DOHH2 (cell line): ENCODE measurements around the gene RNF150.

Source experiments
- H3F3A ChIP-seq: fragments of 200-600 bp; sonication (generic), shearing (Covaris generic); 2 replicates; pipeline ENCODE4 v1.6.0; 2016; ENCODE audit warnings: antibody characterized with exemption, mild to moderate bottlenecking; ENCODE audit not compliant: control insufficient read depth, insufficient read depth
- H3K27ac ChIP-seq: fragments of 200-600 bp; sonication (generic); 2 replicates; pipeline ENCODE4 v1.5.1; 2014; ENCODE audit warnings: low read depth, mild to moderate bottlenecking, low read length, moderate library complexity
- H3K27me3 ChIP-seq: fragments of 200-600 bp; sonication (generic); 2 replicates; pipeline ENCODE4 v1.6.1; 2014; ENCODE audit warnings: mild to moderate bottlenecking, low read length, mixed read lengths; ENCODE audit not compliant: control insufficient read depth
- H3K36me3 ChIP-seq: fragments of 200-600 bp; sonication (generic); 2 replicates; pipeline ENCODE4 v1.6.1; 2014; ENCODE audit warnings: mild to moderate bottlenecking, low read length, moderate library complexity, mixed read lengths; ENCODE audit not compliant: control insufficient read depth
- H3K4me1 ChIP-seq: fragments of 200-600 bp; sonication (generic); 2 replicates; pipeline ENCODE4 v1.6.1; 2014; ENCODE audit warnings: mild to moderate bottlenecking, low read length, mixed read lengths; ENCODE audit not compliant: control insufficient read depth
- H3K4me2 ChIP-seq: fragments of 200-600 bp; sonication (generic); 2 replicates; pipeline ENCODE4 v1.6.0; 2014; ENCODE audit warnings: mild to moderate bottlenecking, low read length, moderate library complexity
- H3K4me3 ChIP-seq: fragments of 200-600 bp; sonication (generic); 2 replicates; pipeline ENCODE4 v1.5.1; 2014; ENCODE audit warnings: mild to moderate bottlenecking, low read length, mixed read lengths
- H3K79me2 ChIP-seq: fragments of 200-600 bp; sonication (generic); 2 replicates; pipeline ENCODE4 v1.6.1; 2014; ENCODE audit warnings: mild to moderate bottlenecking, low read length, mixed read lengths; ENCODE audit not compliant: control insufficient read depth
- H3K9me2 ChIP-seq: fragments of 200-600 bp; sonication (generic); replicated peaks from 2 replicates; pipeline ENCODE4 v1.6.1; 2014; ENCODE audit warnings: mild to moderate bottlenecking, low read length, mixed read lengths; ENCODE audit not compliant: control insufficient read depth
- H3K9me3 ChIP-seq: fragments of 200-600 bp; sonication (generic); 2 replicates; pipeline ENCODE4 v1.6.1; 2014; ENCODE audit warnings: antibody characterized with exemption, low read length, mixed read lengths; ENCODE audit not compliant: control insufficient read depth, insufficient read depth
- H4K20me1 ChIP-seq: fragments of 200-600 bp; sonication (generic); 2 replicates; pipeline ENCODE4 v1.6.0; 2014; ENCODE audit warnings: low read depth, mild to moderate bottlenecking, antibody characterized with exemption, low read length, moderate library complexity; ENCODE audit not compliant: control insufficient read depth, insufficient read depth
- EZH2phosphoT487 ChIP-seq: fragments of 200-600 bp; sonication (generic); IDR thresholded peaks from 2 replicates; pipeline ENCODE4 v1.6.1; 2017; ENCODE audit warnings: borderline replicate concordance, mild to moderate bottlenecking, antibody characterized with exemption, low read length, moderate library complexity, mixed read lengths
- TF ChIP-seq, protein P1 (sequence below): fragments of 200-600 bp; sonication (generic); IDR thresholded peaks from one replicate; pipeline ENCODE4 v1.5.1; 2014; ENCODE audit warnings: antibody characterized with exemption, mild to moderate bottlenecking, low read depth, low read length; ENCODE audit not compliant: poor library complexity, severe bottlenecking

RNF150 gene

DNA sequence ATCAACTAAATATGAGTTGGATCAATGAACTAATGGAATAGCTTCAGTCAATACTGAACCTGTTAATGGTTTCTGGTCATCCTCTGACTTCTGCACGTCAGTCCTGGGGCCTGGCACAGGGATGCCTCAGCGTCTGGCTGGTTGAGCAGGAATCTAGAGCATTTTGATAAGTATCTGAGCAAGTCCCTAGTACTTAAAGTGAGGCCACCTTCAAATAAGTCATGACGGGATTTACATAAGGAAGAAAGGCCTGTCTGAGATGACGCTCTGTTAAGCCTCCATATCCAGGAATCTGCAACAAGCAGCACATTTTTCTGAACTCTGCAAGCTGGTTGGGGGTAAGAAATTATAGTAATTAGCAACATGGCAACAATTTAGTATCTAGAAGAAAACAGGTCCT is 293.9 kb downstream of the RNF150 start:
- no peak overlapping the region for H3K27ac ChIP-seq
- H3K9me3 ChIP-seq, result no peaks in the 10 kb centered on the region
- peaks cover 7% of the 10 kb centered on the region for H3K4me1 ChIP-seq
- TF ChIP-seq EZH2phosphoT487, result no peak
- TF ChIP-seq, protein P1, sequence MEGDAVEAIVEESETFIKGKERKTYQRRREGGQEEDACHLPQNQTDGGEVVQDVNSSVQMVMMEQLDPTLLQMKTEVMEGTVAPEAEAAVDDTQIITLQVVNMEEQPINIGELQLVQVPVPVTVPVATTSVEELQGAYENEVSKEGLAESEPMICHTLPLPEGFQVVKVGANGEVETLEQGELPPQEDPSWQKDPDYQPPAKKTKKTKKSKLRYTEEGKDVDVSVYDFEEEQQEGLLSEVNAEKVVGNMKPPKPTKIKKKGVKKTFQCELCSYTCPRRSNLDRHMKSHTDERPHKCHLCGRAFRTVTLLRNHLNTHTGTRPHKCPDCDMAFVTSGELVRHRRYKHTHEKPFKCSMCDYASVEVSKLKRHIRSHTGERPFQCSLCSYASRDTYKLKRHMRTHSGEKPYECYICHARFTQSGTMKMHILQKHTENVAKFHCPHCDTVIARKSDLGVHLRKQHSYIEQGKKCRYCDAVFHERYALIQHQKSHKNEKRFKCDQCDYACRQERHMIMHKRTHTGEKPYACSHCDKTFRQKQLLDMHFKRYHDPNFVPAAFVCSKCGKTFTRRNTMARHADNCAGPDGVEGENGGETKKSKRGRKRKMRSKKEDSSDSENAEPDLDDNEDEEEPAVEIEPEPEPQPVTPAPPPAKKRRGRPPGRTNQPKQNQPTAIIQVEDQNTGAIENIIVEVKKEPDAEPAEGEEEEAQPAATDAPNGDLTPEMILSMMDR, result no peak
- H3K36me3 ChIP-seq, result no peaks in the 10 kb centered on the region
- no peaks in the 10 kb centered on the region for H3K79me2 ChIP-seq
- no peaks in the 10 kb centered on the region for H3K27me3 ChIP-seq
- H3F3A ChIP-seq, result no peaks in the 10 kb centered on the region
- H3K9me2 ChIP-seq, result no peaks in the 10 kb centered on the region
- no peak overlapping the region for H3K4me2 ChIP-seq
- H4K20me1 ChIP-seq, result no peaks in the 10 kb centered on the region
- no peak overlapping the region for H3K4me3 ChIP-seq

DNA sequence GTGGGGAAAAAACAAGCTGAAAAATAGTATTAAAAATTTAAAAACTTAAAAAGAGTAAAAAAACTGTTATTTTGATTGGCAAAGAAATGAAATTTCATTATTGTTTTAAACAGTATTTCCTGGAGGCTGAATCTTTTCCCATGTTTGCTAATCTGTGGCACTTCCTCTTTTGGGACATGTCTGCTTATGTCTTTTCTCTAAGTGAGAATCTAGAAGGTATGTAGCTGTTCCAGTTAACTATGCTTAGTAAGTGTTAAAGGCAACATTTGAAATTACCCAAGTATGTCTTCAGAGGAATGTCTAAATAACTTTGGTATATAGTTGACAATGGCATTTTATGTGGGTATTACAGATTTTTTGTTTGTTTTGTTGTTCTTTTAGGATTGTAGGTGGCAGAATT is 295.5 kb downstream of the RNF150 start:
- Histone ChIP-seq H3K9me2 (no peaks in the 10 kb centered on the region), H3K79me2 (no peaks in the 10 kb centered on the region), H3K36me3 (no peaks in the 10 kb centered on the region), H3F3A (no peaks in the 10 kb centered on the region), H3K27ac (no peak overlapping the region), H4K20me1 (no peaks in the 10 kb centered on the region), H3K4me3 (no peak overlapping the region), H3K27me3 (no peaks in the 10 kb centered on the region), H3K4me1 (peaks cover 7% of the 10 kb centered on the region), H3K9me3 (no peaks in the 10 kb centered on the region), H3K4me2 (no peak overlapping the region)
- no peak for TF ChIP-seq EZH2phosphoT487
- TF ChIP-seq, protein P1, result no peak

DNA sequence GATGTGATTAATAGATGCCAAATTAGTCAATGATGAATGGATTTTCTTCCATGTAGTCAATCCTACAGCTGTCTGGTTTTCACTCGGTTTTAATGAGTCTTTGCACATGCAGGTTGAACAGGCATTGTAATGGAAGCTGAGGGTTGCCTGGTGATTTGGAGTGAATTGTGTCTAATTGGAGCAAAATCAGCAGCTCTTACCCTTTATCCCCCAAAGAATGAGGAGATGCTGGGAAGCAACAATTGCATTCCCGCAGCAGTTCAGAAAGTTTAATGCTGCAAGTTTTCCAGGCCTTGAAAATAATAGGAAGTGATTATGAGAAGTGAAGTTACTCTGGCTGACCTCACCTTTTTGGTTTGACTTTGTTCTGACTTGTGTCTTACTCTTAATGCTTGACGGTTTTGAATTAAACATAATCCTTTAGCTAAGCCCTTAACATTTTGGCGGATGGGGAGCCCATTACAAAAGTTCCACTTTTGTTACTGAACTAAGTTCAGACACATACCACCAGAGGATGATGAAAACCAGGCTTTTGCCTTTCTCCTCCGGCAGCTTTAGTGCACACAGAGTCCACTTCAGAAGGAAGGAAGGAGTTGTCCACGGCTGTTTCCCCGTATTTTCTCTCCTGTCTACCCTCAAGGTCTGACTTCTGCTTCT is 298.3 kb downstream of the RNF150 start:
- H3F3A ChIP-seq, result no peaks in the 10 kb centered on the region
- H3K79me2 ChIP-seq, result no peaks in the 10 kb centered on the region
- no peaks in the 10 kb centered on the region for H3K36me3 ChIP-seq
- no peaks in the 10 kb centered on the region for H3K9me2 ChIP-seq
- H3K4me3 ChIP-seq, result no peak overlapping the region
- H3K4me2 ChIP-seq, result no peak overlapping the region
- no peaks in the 10 kb centered on the region for H3K27me3 ChIP-seq
- H4K20me1 ChIP-seq, result no peaks in the 10 kb centered on the region
- TF ChIP-seq, protein P1, result no peak
- TF ChIP-seq EZH2phosphoT487, result no peak
- no peaks in the 10 kb centered on the region for H3K9me3 ChIP-seq
- peaks cover 8% of the 10 kb centered on the region for H3K4me1 ChIP-seq
- H3K27ac ChIP-seq, result no peak overlapping the region
